HG02938 (cell line): ENCODE measurements around the gene DIP2C.
"Not testable (repeated sequence)": the region's sequence is repeated elsewhere in the genome, so short reads cannot be mapped to it uniquely, and the experiment has no call there.

Source experiments
- ATAC-seq: cut with Tn5 transposase; IDR thresholded peaks from one replicate; pipeline ENCODE4 v1.9.1; 2021; ENCODE audit warnings: mild to moderate bottlenecking, moderate library complexity; ENCODE audit not compliant: unreplicated experiment

DIP2C gene

GRCh38 chr10:323046-323445 is 366.4 kb downstream of the DIP2C start:
- ATAC-seq: not testable (repeated sequence)

- no peak for ATAC-seq
These were observed 368.7 kb downstream of the DIP2C start for GRCh38 chr10:320771-321170.

- no peak for ATAC-seq
These were observed 371.5 kb downstream of the DIP2C start for GRCh38 chr10:317926-318325.

DNA sequence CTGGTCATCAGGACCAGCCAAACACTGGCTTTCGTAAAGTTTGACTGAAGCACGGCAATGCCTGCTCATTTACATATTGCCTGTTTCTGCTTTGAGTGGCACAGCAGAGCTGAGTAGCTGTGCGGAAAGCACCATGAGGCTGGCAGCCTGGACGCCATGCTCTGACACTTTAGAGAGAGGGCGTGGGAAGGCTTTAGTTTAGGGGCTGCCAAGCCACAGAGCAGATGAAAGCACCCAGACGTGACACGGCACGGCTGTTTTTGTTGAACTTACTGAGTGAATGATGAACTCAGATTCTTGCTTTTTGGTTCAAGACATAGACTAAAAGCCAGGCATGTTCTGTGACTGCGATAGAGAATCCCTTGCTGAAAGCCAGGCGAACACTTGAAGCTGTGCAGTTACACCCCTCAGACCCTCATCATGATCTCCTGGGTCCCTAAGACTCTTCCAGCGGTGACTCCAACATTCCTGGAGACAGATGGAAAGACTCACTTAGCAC is 372.1 kb downstream of the DIP2C start:
- peak; percentile 93 for ATAC-seq

GRCh38 chr10:316390-316789 is 373.1 kb downstream of the DIP2C start:
- no peak for ATAC-seq

DNA sequence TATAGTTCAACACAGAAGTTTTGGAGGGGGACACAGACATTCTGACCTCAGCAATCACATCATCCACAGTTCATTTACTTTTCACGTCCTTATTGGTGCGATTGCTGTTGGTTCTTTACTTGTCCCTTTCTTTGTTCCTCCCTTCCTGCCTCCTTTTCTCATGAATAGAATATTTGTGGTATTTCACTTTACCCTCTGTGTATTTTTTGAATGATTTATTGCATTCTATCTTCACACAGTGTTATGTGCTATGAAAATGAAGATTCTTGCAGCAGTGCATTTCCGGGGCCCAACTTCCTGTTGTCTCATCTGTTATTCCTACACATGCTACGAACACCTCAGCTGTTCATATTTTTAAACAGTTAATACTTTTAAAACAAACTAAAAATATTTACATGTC is 374.6 kb downstream of the DIP2C start:
- no peak for ATAC-seq

DNA sequence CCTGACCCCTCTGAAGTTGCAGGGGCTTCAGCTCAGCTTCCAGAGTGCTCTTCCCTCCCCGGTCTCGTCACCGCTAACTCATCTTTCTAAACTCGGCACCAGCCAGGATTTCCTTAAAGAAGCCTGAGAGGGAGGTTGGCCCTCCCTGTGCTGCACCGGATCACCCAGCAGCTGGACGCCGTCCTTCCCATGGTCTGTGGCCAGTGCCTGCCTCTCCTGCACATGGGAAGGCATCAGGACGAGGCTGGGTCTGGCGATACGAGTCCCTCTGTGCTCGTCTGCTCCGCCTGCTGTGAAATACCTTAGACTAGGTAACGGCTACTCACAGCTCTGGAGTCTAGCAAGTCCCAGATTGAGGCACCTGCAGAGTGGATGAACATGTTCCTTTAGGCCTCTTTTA is 375.1 kb downstream of the DIP2C start:
- no peak for ATAC-seq

DNA sequence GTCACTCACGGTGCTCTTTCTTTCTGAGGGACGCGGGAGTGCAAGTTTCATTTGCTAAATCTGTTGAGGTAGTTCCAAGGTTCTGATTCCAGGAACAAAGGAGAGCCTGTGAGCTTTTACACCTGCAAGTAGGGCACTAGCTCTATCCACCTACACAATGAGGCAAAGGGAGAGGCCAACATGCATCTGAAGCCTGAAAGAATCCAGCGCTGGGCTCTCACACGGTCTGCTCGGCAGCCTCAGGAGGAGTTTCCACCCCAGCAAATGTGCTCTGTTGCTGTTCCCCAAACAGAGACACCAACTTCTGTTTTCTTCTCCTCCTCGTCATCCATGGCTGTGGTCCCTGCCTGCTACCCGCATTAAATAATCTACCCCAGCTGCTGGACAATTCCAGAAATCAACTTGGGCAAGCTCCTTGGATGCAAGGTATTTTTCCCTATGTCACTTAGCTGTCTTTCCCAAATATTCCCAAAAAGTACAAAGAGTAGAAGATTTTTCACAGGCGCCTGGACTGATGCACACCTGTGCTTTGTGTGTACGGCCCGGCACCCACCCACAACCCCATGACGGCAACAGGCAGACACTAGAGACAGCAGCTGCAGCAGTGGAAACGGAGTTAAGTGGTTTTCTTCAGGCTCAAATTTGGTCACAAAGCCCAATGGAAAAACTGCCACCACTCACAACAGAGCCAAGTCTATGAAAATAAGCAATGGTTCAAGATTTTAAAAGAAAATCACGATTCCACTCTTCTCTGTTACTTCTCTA is 377.4 kb downstream of the DIP2C start:
- no peak for ATAC-seq

DNA sequence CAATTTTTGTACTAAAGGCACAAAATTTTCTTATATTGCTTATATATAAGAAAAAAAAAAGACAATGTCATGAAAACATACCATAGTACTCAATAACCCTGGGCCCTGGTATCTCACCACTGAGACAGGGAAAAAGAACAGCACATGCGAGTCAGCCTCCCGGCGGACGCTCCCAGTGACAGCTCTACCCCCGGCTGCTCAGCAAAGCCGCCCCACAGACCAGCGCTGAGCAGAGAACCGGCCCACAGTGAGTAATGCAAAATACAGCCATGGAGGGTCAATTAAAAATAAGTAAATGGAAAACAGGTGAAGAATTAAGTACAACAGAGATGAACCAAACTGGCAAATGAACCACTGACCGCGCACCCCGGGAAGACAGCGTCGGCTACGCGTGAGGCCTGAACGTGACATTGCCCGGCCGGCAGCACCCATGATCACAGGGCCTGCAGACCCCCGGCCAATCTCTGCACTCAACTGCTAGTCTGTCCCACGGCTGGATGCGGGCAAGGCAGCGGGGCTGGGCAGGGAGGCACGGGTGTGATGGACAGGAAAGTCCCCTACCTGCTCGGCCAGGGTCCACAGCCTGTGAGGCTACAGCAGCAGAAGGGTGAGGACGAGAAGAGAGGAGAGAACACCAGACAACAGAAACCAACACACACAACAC is 378.4 kb downstream of the DIP2C start:
- no peak for ATAC-seq

DNA sequence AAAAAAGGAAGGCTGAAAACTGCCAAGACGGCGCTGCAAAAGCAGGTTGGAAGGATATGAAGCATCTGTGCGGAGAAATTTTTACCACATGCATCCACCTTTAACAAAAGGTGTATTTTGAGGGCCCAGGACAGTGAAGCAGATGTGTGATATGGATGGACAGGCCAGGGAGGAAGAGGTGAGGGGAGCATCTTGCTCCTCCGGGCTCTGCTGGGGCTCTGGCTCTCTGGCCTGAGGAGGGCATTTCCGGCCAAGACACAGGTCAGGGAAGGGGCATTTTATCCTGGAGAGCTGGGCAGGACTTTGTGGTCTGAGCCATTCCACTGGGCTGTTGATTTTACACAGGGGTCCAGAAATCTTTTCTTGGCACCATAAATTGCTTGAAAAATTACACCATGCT is 379.1 kb downstream of the DIP2C start:
- no peak for ATAC-seq

GRCh38 chr10:308572-309085 is 380.8 kb downstream of the DIP2C start:
- no peak for ATAC-seq

DNA sequence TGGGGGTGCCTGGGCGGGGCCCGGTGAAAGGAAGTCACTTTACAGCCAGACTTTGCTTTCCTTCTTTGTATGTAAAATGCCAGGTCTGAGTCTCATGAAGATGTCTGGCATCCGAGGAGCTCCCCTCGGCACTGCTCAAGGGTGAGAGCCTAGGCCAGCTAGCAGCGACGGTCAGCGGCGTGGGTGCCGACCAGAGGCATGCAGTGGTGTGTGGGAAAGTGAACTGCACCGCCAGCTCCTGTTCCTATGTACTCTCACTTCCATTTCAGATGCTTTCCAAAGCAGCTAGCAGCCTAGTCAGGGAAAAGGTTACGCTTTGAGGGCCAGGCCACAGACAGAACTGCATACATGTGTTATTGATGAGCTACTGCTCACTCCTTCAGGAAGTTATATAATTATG is 381.4 kb downstream of the DIP2C start:
- ATAC-seq: no peak

DNA sequence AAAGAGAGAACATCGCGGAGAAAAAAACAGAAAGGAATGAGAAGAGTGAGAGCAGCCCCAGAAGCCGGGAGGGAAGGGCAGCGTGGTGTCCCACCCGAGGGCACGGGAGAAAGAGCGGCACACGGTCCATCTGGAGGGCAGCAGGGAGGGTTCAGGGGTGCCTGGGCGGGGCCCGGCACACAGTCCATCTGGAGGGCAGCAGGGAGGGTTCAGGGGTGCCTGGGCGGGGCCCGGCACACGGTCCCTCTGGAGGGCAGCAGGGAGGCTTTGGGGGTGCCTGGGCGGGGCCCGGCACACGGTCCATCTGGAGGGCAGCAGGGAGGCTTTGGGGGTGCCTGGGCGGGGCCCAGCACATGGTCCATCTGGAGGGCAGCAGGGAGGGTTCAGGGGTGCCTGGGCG is 381.8 kb downstream of the DIP2C start:
- ATAC-seq: no peak

GRCh38 chr10:306675-307185 is 382.7 kb downstream of the DIP2C start:
- ATAC-seq: no peak

GRCh38 chr10:306007-306674 is 383.3 kb downstream of the DIP2C start:
- no peak for ATAC-seq

- no peak for ATAC-seq
These were observed 384.4 kb downstream of the DIP2C start for GRCh38 chr10:305034-305433.

GRCh38 chr10:301536-301935 is 387.9 kb downstream of the DIP2C start:
- no peak for ATAC-seq

- ATAC-seq: not testable (repeated sequence)
These were observed 388.9 kb downstream of the DIP2C start for GRCh38 chr10:300580-300979.

- ATAC-seq: no peak
These were observed 389.5 kb downstream of the DIP2C start for GRCh38 chr10:299969-300368.

DNA sequence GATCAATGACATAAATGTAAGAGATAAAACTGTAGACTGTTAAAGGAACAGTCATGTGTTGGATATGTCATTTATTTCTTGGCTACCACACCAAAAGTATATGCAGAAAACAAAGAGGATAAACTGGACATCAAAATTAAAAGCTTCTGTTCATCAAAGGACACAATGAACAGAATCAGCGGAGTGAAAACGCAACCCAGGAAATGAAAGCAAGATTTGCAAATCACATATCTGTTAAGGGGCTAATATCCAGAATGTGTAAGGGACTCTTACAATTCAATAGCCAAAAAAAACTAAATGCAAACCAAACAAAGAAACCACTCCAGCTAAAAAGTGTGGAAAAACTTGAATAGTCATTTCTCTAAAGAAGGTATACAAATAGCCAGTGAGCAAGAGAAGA is 390.0 kb downstream of the DIP2C start:
- ATAC-seq: no peak

- ATAC-seq: no peak
These were observed 391.4 kb downstream of the DIP2C start for GRCh38 chr10:298033-298432.
